ENCODE results near the gene LRP8.

The LRP8 gene

GRCh38 chr1:53321776-53322602, 5.9 kb downstream of the LRP8 start:
- DNase-seq = no peak

GRCh38 chr1:53321366-53321765, 6.5 kb downstream of the LRP8 start:
- DNase-seq = peak; percentile 17

GRCh38 chr1:53320646-53321045, 7.2 kb downstream of the LRP8 start:
- DNase-seq = no peak

- DNase-seq = peak; percentile 77
Measured at GRCh38 chr1:53319296-53320101, 8.4 kb downstream of the LRP8 start.

- DNase-seq = no peak
Measured at GRCh38 chr1:53317646-53318539, 10.0 kb downstream of the LRP8 start.

- peak; percentile 7 for DNase-seq
Measured at GRCh38 chr1:53316766-53317581, 10.9 kb downstream of the LRP8 start.

- DNase-seq = no peak
Measured at GRCh38 chr1:53316424-53316765, 11.5 kb downstream of the LRP8 start.

GRCh38 chr1:53315456-53316423, 12.1 kb downstream of the LRP8 start:
- no peak for DNase-seq

GRCh38 chr1:53315046-53315445, 12.8 kb downstream of the LRP8 start:
- no peak for DNase-seq

- DNase-seq = no peak
Measured at GRCh38 chr1:53314606-53315005, 13.3 kb downstream of the LRP8 start.

- DNase-seq = no peak
Measured at GRCh38 chr1:53314096-53314495, 13.8 kb downstream of the LRP8 start.

- no peak for DNase-seq
Measured at GRCh38 chr1:53313556-53313955, 14.3 kb downstream of the LRP8 start.

- DNase-seq = no peak
Measured at GRCh38 chr1:53311702-53312305, 16.1 kb downstream of the LRP8 start.

GRCh38 chr1:53310847-53311681, 16.8 kb downstream of the LRP8 start:
- no peak for DNase-seq

GRCh38 chr1:53309802-53310201, 18.1 kb downstream of the LRP8 start:
- no peak for DNase-seq

- no peak for DNase-seq
Measured at GRCh38 chr1:53308506-53308905, 19.4 kb downstream of the LRP8 start.

- DNase-seq = no peak
Measured at GRCh38 chr1:53307037-53307436, 20.8 kb downstream of the LRP8 start.

- DNase-seq = no peak
Measured at GRCh38 chr1:53306168-53306567, 21.7 kb downstream of the LRP8 start.

- DNase-seq = no peak
Measured at GRCh38 chr1:53305650-53306049, 22.2 kb downstream of the LRP8 start.

- no peak for DNase-seq
Measured at GRCh38 chr1:53304527-53304926, 23.3 kb downstream of the LRP8 start.
